GM04504 (cell line): ENCODE data around the gene CAPS.
"Not testable (repeated sequence)": the region's sequence is repeated elsewhere in the genome, so short reads cannot be mapped to it uniquely, and the experiment has no call there.

Experiments used
- DNase-seq: peaks from one replicate; pipeline ENCODE4 v3.0.0-alpha.2; 2012; ENCODE audit warnings: low read depth

The CAPS gene

GRCh38 chr19:5913739-5914357 is at the start of gene CAPS:
CAPS (plus strand) TSS chr19:5914254; CDS start chr19:5914407, 153 bp downstream.
- DNase-seq = peak; percentile 47

- DNase-seq = no peak
Observed at GRCh38 chr19:5864725-5865486, 49.1 kb upstream of the CAPS start.

- no peak for DNase-seq
Observed at GRCh38 chr19:5865772-5866171, 48.3 kb upstream of the CAPS start.

- no peak for DNase-seq
Observed at GRCh38 chr19:5867201-5868136, 46.6 kb upstream of the CAPS start.

- no peak for DNase-seq
Observed at GRCh38 chr19:5870986-5871394, 43.1 kb upstream of the CAPS start.

- no peak for DNase-seq
Observed at GRCh38 chr19:5873617-5874199, 40.3 kb upstream of the CAPS start.

GRCh38 chr19:5874496-5874895 is 39.6 kb upstream of the CAPS start:
- not testable (repeated sequence) for DNase-seq

GRCh38 chr19:5877427-5877826 is 36.6 kb upstream of the CAPS start:
- DNase-seq = no peak

GRCh38 chr19:5877882-5878281 is 36.2 kb upstream of the CAPS start:
- DNase-seq = no peak

- DNase-seq = no peak
Observed at GRCh38 chr19:5880196-5880595, 33.9 kb upstream of the CAPS start.

- DNase-seq = peak; percentile 34
Observed at GRCh38 chr19:5880604-5881078, 33.4 kb upstream of the CAPS start.

- no peak for DNase-seq
Observed at GRCh38 chr19:5881543-5882299, 32.3 kb upstream of the CAPS start.

- DNase-seq = no peak
Observed at GRCh38 chr19:5882421-5882968, 31.6 kb upstream of the CAPS start.

- not testable (repeated sequence) for DNase-seq
Observed at GRCh38 chr19:5883157-5883873, 30.7 kb upstream of the CAPS start.

- not testable (repeated sequence) for DNase-seq
Observed at GRCh38 chr19:5884065-5884811, 29.8 kb upstream of the CAPS start.

- no peak for DNase-seq
Observed at GRCh38 chr19:5889288-5889971, 24.6 kb upstream of the CAPS start.

GRCh38 chr19:5890099-5890498 is 24.0 kb upstream of the CAPS start:
- no peak for DNase-seq

- no peak for DNase-seq
Observed at GRCh38 chr19:5891572-5891937, 22.5 kb upstream of the CAPS start.
